ENCODE measurements around the gene PDZD2. TPM values are rescaled to one million over a fixed set of nuclear protein-coding genes. Genes with fewer than 3 reads are reported as not detected.

PDZD2 gene
- total and polyA plus RNA-seq, 2 experiments from 2014 or later, result 8.3 to 16.9 TPM

GRCh38 chr5:32087086-32088082 lies 448.5 kb downstream of the PDZD2 start:
- Histone ChIP-seq H3K27ac (ENCODE audit: low read depth) (no peak overlapping the region), H3K36me3 (ENCODE audit: insufficient read depth) (no peaks in the 10 kb centered on the region), H4K20me1 (replicated peaks; ENCODE audit: insufficient read depth) (no peaks in the 10 kb centered on the region), H3F3A (replicated peaks; ENCODE audit: low read depth) (no peaks in the 10 kb centered on the region), H3K9me2 (ENCODE audit: insufficient read depth) (no peaks in the 10 kb centered on the region), H3K4me3 (no peak overlapping the region), H3K4me1 (ENCODE audit: insufficient read depth) (no peaks in the 10 kb centered on the region), H3K79me2 (replicated peaks; ENCODE audit: insufficient read depth) (no peaks in the 10 kb centered on the region), H2AFZ (no peak overlapping the region), H3K4me2 (no peak overlapping the region), H3K27me3 (ENCODE audit: insufficient read depth) (no peaks in the 10 kb centered on the region)
- Mint-ChIP-seq H3K36me3 (ENCODE audit: low read depth) (peaks cover 7% of the 10 kb centered on the region; the same call in 1 of the 3 replicates), H3K9me3 (no peaks in the 10 kb centered on the region), H3K27me3 (ENCODE audit: insufficient read depth, low read depth, poor library complexity) (peaks cover 6% of the 10 kb centered on the region), H3K27ac (no peak overlapping the region), H3K4me1 (no peaks in the 10 kb centered on the region), H3K4me3 (no peak overlapping the region)
- ATAC-seq, result no peak
- no peak for DNase-seq (ENCODE audit: low spot score)
- TF ChIP-seq CREB1 (CRISPR knock-in tag; IDR thresholded peaks at IDR 0.05; ENCODE audit: low read depth) (no peak), EZH2phosphoT487 (IDR thresholded peaks at IDR 0.05; ENCODE audit: unreplicated experiment) (no peak), NANOG (IDR thresholded peaks at IDR 0.05; ENCODE audit: borderline replicate concordance) (no peak), ZNF462 (CRISPR knock-in tag; IDR thresholded peaks at IDR 0.05) (no peak), EZH2 (IDR thresholded peaks at IDR 0.05; ENCODE audit: low read depth, unreplicated experiment) (no peak), ZNF331 (CRISPR knock-in tag; IDR thresholded peaks at IDR 0.05; ENCODE audit: low read depth) (no peak)

Data from GM23338 (cell line).